Activated T-cell treated with anti-CD3 and anti-CD28 coated beads for 4 hours (primary cell): ENCODE data around the gene BTD.

ENCODE experiments used
- DNase-seq: peaks from one replicate; pipeline ENCODE4 v3.0.0-alpha.2; 2020

Gene BTD

GRCh38 chr3:15637131-15637951 is 35.8 kb downstream of the BTD start:
- DNase-seq, result no peak

DNA sequence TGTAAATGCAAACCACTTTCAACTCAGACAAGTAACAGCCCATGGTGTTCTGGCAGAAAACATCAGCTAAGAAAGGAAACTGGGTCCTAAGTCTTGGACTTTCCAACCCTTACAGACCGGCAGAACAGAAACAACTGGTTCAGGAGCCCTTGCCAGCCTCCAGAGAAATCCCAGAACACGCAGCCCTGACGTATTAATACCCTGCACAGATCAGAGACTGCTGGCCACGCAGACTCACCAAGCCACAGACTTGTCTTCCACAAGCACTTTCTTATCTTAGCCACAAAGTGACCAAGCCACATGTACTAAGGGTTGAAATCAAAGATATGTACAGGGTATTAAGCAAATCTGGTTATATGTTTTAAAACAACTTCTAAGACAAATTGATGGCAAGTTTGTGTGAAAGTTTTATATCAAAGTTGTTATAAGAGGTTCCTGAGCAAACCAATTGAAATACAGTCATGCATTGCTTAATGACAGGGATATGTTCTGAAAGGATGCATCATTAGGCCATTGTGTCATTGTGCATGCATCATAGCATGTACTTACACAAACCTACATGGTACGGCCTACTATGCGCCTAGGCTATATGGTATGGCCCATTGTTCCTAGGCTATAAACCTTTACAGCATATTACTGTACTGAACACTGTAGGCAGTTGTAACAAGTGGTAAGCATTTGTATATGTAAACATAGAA is 36.8 kb downstream of the BTD start:
- DNase-seq, result no peak

- DNase-seq, result no peak
These were observed 37.3 kb downstream of the BTD start for GRCh38 chr3:15638891-15639262.

GRCh38 chr3:15645246-15645645 is 43.7 kb downstream of the BTD start:
- DNase-seq, result no peak

GRCh38 chr3:15645740-15646501 is 44.4 kb downstream of the BTD start:
- no peak for DNase-seq

DNA sequence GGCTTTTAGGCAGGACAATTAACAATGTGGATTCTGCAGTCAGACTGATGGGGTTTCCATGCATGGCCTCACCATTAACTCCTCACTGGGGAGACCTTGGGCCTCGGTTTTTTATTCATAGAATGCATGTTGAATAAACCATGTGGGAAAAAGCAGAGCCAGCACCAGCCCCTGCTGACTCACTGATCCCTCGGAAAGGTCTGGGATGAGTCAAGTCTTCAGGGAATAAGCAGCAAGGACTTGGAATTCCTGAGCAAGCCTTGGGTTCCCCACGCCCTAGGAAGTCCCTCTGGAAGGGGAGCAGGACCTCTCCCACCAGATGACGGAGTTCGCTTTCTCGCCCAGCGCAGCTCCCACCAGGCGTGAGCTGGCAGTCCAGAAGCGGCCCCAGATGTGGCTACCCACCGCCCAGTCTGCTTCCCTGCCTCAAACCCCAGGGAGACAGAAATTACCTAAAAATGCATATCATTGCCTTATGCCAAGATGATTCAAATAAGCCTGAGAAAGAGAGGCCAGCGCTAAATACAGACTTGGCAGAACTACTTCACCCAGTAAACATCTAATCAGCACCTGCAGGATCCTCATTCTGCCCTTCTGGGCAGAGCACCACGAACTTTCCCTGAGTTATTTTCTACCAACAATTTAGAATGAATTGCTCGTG is 45.4 kb downstream of the BTD start:
- no peak for DNase-seq

DNA sequence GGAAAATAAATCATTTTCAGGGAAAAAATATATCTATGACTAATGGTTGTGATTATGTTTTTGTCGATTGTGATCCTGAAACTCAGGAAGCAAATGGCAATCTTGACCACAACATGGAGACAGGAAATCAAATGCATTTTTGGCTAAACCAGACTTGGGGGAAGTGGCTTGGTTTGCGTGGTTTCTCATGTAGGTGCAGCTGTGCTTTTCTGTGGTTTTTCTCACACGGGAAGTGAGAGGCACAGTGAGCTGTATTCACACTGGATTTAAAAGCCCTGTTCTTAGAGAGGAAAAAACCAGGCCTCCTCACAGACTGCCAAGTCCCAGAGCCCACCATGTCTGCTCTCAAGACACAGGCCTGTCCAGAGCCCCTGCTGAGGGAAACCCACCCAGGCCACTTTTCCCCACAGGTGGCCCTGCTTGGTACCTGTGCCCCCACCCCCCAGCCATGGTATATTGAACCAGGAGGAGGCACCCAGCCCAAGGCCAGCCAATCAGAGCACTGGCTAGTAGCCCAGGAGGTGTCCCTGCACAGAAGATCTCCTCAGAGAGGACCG is 46.1 kb downstream of the BTD start:
- DNase-seq, result peak; percentile 32

- DNase-seq, result no peak
These were observed 47.8 kb downstream of the BTD start for GRCh38 chr3:15649341-15649740.

DNA sequence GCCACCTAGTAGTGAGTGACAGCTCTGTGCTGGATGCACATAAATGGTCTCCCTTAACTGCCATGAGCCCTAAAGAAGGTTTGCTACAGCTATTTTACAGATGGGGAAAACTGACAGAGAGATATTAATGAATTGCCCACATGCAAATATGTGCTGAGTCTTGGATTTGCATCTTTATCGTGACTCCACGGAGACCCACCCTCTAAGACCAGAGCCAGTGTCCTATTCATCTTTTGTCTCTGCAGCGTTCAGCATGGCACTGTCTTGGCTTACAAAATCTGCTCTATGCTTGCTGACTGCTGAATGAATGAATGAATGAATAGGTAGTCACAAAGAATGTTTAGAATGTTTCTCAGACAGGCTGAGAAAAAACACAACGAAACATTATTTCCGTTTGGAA is 48.3 kb downstream of the BTD start:
- DNase-seq, result no peak

GRCh38 chr3:15651396-15651795 is 49.9 kb downstream of the BTD start:
- DNase-seq, result no peak

- no peak for DNase-seq
These were observed 51.8 kb downstream of the BTD start for GRCh38 chr3:15653321-15653720.

DNA sequence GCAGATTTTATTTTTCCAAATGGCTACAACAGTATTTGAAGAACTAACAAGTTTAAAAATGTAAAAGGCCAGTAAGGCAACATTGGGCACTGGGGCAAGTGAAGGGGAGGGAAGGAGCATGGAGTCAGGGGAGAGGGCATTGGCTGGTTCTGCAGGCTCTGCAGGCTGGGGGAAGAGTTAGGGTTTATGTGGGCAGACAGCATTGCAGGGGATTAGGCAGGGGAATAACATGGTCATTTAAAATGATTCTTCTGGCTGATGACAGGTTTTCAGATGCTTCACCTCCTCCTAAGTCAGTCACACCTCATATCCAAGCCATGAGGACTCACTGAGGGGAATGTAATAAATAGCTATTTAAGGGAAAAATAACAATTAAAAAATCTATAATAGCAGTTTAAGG is 52.6 kb downstream of the BTD start:
- no peak for DNase-seq

GRCh38 chr3:15654891-15655290 is 53.3 kb downstream of the BTD start:
- no peak for DNase-seq

GRCh38 chr3:15656342-15656741 is 54.8 kb downstream of the BTD start:
- no peak for DNase-seq

- DNase-seq, result no peak
These were observed 55.5 kb downstream of the BTD start for GRCh38 chr3:15657016-15657415.

DNA sequence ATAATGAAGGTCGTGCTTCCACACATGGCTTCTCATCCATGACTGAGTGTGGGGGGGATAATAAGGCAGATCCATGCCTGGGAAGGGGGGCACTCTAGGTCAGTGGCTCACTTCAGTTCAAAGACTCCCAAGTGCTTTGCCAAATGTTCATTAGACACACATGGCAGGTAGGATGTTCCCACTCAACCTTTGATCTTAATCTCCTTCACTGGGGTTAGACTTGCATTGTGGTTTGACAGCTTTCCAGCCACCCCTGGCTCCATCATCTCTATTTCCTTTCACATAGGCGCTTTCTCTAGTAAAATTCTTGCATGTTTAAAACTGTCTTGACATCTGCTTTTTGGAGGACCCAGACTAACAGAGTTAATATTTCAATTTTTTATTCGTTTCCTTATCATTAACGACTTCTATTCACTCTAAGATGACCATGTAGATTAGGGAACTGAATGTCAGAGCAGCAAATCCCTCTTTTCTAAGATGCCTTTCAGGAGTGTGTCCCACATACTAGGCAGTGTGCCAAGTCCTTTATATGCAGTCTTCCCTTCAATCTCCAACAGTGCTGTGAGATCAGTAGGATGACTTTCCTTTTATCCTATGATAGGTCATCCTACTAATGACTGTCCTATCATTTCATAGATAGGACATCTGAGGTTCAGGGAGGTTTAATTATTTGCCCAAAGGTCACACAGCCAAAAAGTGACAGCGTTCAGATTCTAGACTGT is 57.9 kb downstream of the BTD start:
- DNase-seq, result no peak

GRCh38 chr3:15660055-15660935 is 58.8 kb downstream of the BTD start:
- DNase-seq, result no peak

DNA sequence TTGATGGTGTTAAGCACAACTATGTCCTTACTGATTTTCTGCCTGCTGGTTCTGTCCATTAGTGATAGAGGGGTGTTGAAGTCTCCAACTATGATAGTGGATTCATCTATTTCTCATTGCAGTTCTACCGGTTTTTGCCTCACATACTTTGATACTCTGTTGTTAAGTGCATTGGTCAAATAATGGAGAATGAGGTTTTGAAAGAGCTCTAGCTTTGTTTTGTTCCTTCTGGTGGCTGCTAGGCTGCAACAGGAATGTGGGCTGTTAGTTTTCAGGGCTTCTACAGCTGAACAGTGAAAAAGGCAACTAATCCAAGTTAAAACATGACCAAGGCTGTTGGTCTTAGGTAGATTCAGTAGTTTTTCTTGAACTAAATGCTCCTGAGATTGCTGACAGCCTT is 62.6 kb downstream of the BTD start:
- DNase-seq, result no peak

DNA sequence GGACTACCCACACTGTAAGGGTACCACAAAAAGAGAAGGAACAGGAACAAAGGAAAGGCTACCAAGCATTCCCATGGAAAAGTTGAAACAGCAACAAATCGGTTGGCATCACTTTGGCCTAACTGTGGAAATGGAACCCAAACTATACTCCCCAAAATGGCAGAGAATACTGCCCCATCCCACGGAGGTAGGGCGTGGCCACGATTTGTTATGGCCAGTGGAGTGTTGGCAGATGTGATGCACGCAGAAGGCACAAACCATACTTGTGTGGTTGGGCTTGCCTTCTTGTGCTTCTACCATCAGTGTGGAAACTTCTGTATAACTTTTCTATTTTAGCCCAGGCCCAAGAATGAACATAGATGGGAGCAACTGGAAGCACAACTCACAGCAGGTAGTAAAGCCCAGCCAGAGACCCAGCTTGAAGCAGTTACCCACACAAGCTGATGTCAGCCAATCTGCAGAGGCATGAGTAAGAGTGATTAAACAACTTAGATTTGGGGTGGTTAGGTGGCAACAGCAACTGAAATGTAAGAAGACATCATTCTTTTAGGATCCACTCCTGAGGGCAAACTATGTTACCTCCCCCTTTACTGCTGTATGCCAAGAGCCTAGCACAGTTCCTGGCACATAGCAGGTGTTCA is 64.1 kb downstream of the BTD start:
- no peak for DNase-seq

DNA sequence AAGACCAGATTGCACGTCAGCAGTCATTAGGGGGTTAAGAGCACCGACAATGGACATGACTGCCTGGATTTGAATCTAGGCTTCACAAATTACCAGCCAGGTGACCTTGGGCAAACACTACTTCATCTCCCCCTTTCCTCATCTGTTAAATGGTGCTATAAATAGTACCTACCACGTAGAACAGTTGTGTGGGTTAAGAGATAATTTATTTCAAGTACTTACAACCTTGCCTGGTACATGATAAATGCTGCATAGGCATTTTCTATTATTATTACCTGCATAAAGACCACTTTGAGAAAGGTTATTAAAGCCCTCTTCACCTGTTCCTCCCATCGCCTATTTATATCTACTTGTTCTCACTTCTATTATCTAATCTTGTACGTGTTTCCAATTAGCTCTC is 64.7 kb downstream of the BTD start:
- no peak for DNase-seq

DNA sequence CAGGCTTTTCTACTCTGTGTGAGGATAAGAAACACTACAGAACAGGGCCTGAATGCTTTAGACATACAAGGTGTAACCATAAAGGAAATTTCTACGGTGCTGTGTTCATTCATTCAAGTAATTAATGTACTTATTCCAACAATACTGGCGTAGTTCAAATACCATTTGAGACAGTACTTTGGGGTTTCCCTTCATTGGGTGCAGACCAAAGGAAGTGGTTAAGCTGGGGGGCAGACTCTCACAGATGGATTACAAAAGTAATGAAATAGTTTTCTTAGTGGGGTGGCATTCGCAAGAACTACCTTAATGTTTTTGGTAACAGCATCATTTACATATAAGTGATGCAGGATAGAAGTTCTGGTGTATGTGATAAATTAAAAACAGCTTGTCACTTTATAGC is 65.9 kb downstream of the BTD start:
- DNase-seq, result no peak
